ENCODE results near the gene CDC42BPG. TPM values are rescaled to one million over a fixed set of nuclear protein-coding genes. Genes with fewer than 3 reads are reported as not detected.

Gene CDC42BPG
- total and polyA plus RNA-seq, 10 of the 15 experiments (the other 5 are each of a cell fraction or from before 2014, with no cell fraction given), result 0.02 to 1.3 (median 0.09) TPM; not detected in 1

DNA sequence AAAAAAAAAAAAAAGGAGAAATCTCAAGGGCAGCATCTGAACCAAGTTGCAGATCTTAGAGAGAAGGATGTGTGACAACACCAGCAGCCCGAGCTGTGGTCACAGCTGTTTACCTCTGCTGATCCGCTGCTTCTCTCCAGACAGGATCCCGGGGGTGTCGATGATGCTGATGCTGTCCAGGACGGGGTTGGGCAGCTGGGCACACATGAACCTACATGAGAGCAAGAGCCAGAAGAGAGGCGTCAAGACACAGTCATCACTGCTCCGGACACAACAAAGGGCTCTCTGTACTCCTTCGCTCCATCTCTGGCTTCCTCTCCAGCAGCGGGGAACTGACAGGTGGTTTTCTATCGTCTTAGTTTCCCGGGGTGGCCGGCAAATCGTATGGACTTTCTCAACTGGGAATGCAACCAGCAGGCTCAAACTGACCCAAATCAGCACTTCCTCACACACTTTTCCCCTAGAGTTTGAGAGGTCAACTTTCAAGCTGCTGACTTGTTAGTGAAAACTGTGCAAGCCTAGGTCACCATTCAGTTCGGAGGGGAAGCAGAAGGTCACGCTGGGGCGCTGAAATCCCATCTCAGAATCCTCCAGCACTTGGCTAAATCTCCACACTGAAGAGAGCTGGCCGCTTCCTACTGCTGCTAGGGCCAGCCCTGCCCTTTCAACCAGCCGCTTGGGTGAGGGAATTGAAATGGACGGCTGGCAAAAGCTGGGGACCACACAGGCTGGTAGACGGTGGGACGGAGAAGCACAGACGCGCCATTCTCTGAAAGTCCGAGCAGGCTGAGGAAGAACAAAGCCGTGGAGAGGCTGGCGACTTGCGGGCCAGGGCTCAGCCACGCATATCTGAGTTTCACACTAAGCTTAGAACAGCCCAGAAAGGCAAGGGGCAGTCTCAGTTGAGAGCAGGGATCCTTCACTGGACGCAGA, 30.1 kb upstream of the CDC42BPG start (continued):
- TF ChIP-seq, protein P1, sequence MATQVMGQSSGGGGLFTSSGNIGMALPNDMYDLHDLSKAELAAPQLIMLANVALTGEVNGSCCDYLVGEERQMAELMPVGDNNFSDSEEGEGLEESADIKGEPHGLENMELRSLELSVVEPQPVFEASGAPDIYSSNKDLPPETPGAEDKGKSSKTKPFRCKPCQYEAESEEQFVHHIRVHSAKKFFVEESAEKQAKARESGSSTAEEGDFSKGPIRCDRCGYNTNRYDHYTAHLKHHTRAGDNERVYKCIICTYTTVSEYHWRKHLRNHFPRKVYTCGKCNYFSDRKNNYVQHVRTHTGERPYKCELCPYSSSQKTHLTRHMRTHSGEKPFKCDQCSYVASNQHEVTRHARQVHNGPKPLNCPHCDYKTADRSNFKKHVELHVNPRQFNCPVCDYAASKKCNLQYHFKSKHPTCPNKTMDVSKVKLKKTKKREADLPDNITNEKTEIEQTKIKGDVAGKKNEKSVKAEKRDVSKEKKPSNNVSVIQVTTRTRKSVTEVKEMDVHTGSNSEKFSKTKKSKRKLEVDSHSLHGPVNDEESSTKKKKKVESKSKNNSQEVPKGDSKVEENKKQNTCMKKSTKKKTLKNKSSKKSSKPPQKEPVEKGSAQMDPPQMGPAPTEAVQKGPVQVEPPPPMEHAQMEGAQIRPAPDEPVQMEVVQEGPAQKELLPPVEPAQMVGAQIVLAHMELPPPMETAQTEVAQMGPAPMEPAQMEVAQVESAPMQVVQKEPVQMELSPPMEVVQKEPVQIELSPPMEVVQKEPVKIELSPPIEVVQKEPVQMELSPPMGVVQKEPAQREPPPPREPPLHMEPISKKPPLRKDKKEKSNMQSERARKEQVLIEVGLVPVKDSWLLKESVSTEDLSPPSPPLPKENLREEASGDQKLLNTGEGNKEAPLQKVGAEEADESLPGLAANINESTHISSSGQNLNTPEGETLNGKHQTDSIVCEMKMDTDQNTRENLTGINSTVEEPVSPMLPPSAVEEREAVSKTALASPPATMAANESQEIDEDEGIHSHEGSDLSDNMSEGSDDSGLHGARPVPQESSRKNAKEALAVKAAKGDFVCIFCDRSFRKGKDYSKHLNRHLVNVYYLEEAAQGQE (IDR thresholded peaks at IDR 0.05; ENCODE audit: low read depth, low read length), result no peak
- TF ChIP-seq, protein P2, sequence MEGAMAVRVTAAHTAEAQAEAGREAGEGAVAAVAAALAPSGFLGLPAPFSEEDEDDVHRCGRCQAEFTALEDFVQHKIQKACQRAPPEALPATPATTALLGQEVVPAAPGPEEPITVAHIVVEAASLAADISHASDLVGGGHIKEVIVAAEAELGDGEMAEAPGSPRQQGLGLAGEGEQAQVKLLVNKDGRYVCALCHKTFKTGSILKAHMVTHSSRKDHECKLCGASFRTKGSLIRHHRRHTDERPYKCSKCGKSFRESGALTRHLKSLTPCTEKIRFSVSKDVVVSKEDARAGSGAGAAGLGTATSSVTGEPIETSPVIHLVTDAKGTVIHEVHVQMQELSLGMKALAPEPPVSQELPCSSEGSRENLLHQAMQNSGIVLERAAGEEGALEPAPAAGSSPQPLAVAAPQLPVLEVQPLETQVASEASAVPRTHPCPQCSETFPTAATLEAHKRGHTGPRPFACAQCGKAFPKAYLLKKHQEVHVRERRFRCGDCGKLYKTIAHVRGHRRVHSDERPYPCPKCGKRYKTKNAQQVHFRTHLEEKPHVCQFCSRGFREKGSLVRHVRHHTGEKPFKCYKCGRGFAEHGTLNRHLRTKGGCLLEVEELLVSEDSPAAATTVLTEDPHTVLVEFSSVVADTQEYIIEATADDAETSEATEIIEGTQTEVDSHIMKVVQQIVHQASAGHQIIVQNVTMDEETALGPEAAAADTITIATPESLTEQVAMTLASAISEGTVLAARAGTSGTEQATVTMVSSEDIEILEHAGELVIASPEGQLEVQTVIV (IDR thresholded peaks at IDR 0.05; ENCODE audit: borderline replicate concordance, partially characterized antibody), result no peak
- TF ChIP-seq ZNF24 (IDR thresholded peaks at IDR 0.05) (no peak), TCF7 (IDR thresholded peaks at IDR 0.05; ENCODE audit: borderline replicate concordance) (no peak), SRF (IDR thresholded peaks at IDR 0.05; ENCODE audit: low read depth in 2 of 2, low read length in 2 of 2) (no peak), CHD4 (IDR thresholded peaks at IDR 0.05) (no peak), WRNIP1 (IDR thresholded peaks at IDR 0.05; ENCODE audit: borderline replicate concordance, low read depth, low read length) (no peak), NR2F1 (conservative IDR thresholded peaks at IDR 0.05) (no peak), JUND (IDR thresholded peaks at IDR 0.05; ENCODE audit: low read depth, low read length) (no peak), BMI1 (IDR thresholded peaks at IDR 0.05; ENCODE audit: borderline replicate concordance) (no peak), ETV6 (conservative IDR thresholded peaks at IDR 0.05 in 1 of 2, IDR thresholded peaks at IDR 0.05 in 1 of 2; ENCODE audit: borderline replicate concordance in 1 of 2, low read depth in 1 of 2) (no peak), TCF12 (IDR thresholded peaks at IDR 0.05; ENCODE audit: low read depth, low read length) (peak; percentile 23; the same call in 1 of the 2 replicates), RELA (IDR thresholded peaks at IDR 0.05; ENCODE audit: borderline replicate concordance, partially characterized antibody) (no peak), RAD21 (IDR thresholded peaks at IDR 0.05; ENCODE audit: insufficient read depth, low read depth, low read length) (no peak), RFX5 (IDR thresholded peaks at IDR 0.05; ENCODE audit: low read depth, low read length) (no peak), RB1 (IDR thresholded peaks at IDR 0.05; ENCODE audit: borderline replicate concordance) (no peak)
- TF ChIP-seq, protein P3, sequence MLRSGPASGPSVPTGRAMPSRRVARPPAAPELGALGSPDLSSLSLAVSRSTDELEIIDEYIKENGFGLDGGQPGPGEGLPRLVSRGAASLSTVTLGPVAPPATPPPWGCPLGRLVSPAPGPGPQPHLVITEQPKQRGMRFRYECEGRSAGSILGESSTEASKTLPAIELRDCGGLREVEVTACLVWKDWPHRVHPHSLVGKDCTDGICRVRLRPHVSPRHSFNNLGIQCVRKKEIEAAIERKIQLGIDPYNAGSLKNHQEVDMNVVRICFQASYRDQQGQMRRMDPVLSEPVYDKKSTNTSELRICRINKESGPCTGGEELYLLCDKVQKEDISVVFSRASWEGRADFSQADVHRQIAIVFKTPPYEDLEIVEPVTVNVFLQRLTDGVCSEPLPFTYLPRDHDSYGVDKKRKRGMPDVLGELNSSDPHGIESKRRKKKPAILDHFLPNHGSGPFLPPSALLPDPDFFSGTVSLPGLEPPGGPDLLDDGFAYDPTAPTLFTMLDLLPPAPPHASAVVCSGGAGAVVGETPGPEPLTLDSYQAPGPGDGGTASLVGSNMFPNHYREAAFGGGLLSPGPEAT (IDR thresholded peaks at IDR 0.05; ENCODE audit: low read depth), result 0 out of 2 replicates have a peak, but pooled peaks have one; percentile 10
- TF ChIP-seq, protein P4, sequence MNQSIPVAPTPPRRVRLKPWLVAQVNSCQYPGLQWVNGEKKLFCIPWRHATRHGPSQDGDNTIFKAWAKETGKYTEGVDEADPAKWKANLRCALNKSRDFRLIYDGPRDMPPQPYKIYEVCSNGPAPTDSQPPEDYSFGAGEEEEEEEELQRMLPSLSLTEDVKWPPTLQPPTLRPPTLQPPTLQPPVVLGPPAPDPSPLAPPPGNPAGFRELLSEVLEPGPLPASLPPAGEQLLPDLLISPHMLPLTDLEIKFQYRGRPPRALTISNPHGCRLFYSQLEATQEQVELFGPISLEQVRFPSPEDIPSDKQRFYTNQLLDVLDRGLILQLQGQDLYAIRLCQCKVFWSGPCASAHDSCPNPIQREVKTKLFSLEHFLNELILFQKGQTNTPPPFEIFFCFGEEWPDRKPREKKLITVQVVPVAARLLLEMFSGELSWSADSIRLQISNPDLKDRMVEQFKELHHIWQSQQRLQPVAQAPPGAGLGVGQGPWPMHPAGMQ (IDR thresholded peaks at IDR 0.05; ENCODE audit: borderline replicate concordance), result no peak
